ENCODE measurements around the gene OSBPL6.

- TF ChIP-seq, protein P1, sequence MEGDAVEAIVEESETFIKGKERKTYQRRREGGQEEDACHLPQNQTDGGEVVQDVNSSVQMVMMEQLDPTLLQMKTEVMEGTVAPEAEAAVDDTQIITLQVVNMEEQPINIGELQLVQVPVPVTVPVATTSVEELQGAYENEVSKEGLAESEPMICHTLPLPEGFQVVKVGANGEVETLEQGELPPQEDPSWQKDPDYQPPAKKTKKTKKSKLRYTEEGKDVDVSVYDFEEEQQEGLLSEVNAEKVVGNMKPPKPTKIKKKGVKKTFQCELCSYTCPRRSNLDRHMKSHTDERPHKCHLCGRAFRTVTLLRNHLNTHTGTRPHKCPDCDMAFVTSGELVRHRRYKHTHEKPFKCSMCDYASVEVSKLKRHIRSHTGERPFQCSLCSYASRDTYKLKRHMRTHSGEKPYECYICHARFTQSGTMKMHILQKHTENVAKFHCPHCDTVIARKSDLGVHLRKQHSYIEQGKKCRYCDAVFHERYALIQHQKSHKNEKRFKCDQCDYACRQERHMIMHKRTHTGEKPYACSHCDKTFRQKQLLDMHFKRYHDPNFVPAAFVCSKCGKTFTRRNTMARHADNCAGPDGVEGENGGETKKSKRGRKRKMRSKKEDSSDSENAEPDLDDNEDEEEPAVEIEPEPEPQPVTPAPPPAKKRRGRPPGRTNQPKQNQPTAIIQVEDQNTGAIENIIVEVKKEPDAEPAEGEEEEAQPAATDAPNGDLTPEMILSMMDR (IDR thresholded peaks at IDR 0.05) = no peak
- TF ChIP-seq POLR2AphosphoS5 (IDR thresholded peaks at IDR 0.05) (no peak), EP300 (IDR thresholded peaks at IDR 0.05) (no peak), POLR2A (IDR thresholded peaks at IDR 0.05; ENCODE audit: low read depth) (no peak)
Measured at GRCh38 chr2:178268435-178268834, 74.1 kb downstream of the OSBPL6 start.
